ENCODE results near the gene FAM53B.

GRCh38 chr10:124763267-124763666, 19.1 kb upstream of the FAM53B start:
- no peak for TF ChIP-seq TAF1 (IDR thresholded peaks at IDR 0.05; ENCODE audit: borderline replicate concordance, low read depth, low read length)
- TF ChIP-seq POLR2AphosphoS5 (IDR thresholded peaks at IDR 0.05; ENCODE audit: low read depth, low read length): no peak
- no peak for TF ChIP-seq POLR2A (IDR thresholded peaks at IDR 0.05; ENCODE audit: low read depth, low read length)

Data from GM12892 (cell line).